Tibial nerve (tissue), 4 donors: ENCODE measurements around the gene POGLUT2. TPM values are rescaled to one million over a fixed set of nuclear protein-coding genes. Genes with fewer than 3 reads are reported as not detected.

Source experiments
- DNase-seq, 2 donors: peaks; one replicate each; pipeline ENCODE4 v3.0.0-alpha.2; 2019; ENCODE audit warnings: low spot score in 2 of 2
- H3K27ac ChIP-seq, 4 donors: fragments of 200-600 bp; sonication (generic) in 3 of 4; one replicate each; pipeline ENCODE4 v1.5.1; 2017 to 2019; ENCODE audit warnings: mild to moderate bottlenecking in 1 of 4
- H3K27me3 ChIP-seq, 2 donors: fragments of 200-600 bp; sonication (generic) in 1 of 2; one replicate each; pipeline versions ENCODE4 v1.5.1 to v1.6.0; 2017 to 2019
- H3K36me3 ChIP-seq, 3 donors: fragments of 200-600 bp; sonication (generic); one replicate each; pipeline ENCODE4 v1.5.1; 2018 to 2019
- H3K4me1 ChIP-seq, 4 donors: fragments of 200-600 bp; sonication (generic) in 3 of 4; one replicate each; pipeline ENCODE4 v1.5.1; 2017 to 2019
- H3K4me3 ChIP-seq, 4 donors: fragments of 200-600 bp; sonication (generic) in 3 of 4; one replicate each; pipeline ENCODE4 v1.5.1; 2017 to 2019; ENCODE audit warnings: mild to moderate bottlenecking in 1 of 4, moderate library complexity in 1 of 4
- H3K9me3 ChIP-seq, 4 donors: fragments of 200-600 bp; sonication (generic) in 3 of 4; one replicate each; pipeline ENCODE4 v1.5.1; 2017 to 2019
- EP300 ChIP-seq, 2 donors: sonication (generic); formaldehyde crosslinking; IDR thresholded peaks; one replicate each; pipeline ENCODE4 v1.6.1; 2017; ENCODE audit warnings: antibody characterized with exemption in 2 of 2, mild to moderate bottlenecking in 1 of 2
- POLR2A ChIP-seq, 2 donors: fragments of 450-650 bp; IDR thresholded peaks; one replicate each; pipeline ENCODE4 v1.6.1; 2017; ENCODE audit warnings: antibody characterized with exemption in 2 of 2, mild to moderate bottlenecking in 2 of 2, moderate library complexity in 2 of 2
- WGBS, 2 donors: methylation state at CpG; one replicate each; pipeline ENCODE4 v1.1.5; 2018; 5-methylcytosine and 5-hydroxymethylcytosine counted together
- total RNA-seq, 4 donors: library from RNA; depleted of rRNA; stranded (reverse); fragments of >200 nt; gene quantifications; one replicate each; pipeline ENCODE4 v1.1.0, GENCODE V29; 2016
- TF ChIP-seq, protein P1 (sequence below), 5 experiments: fragments of 200-600 bp in 3 of 5; fragments of 450-650 bp in 2 of 5; sonication (generic) in 3 of 5; IDR thresholded peaks; one replicate each; pipeline ENCODE4 v1.5.1; 2016 to 2019; ENCODE audit warnings: antibody characterized with exemption in 5 of 5, mild to moderate bottlenecking in 3 of 5, moderate library complexity in 2 of 5

POGLUT2 gene
- total RNA-seq, 4 donors from 2014 or later = 4.5 to 6.6 (median 6.0) TPM

DNA sequence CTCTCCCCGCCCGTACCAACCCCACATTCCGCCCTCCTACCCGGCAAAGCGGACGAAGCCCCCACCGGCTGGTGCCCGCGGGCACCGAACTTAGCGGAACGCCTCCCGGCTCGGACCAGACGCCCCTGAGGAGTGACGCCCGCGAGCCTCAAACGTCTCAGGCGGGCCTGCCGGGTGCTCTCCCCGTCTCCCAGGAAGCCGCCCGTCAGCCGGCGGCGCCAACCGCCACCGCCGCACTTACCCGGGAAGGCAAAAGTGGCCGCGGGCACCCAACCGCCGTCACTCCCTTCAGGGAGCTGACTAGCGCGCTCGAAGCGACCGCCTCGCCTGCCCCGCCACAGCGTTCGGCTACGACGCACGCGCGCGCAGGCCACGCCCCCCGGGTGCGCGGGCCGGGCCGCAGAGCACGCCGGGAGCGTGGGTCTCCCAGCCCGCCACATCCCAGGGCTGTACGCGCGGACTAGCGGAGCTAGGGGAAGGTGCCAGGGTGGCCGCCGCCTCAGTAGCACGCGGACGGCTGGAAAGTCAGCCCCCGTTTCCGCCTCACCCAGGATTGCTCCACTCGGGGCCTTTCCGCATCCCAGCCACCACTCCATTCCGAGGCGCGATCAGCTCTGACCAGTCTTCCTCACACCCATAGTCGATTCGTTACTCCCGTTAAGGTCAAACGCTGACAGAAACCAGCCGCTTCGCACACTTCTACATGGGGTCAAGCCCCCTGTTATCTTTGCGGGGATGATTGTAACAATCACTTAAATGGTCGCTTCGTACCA is 25.1 kb downstream of the POGLUT2 start, which contains the start of gene TEX30:
Gene TEX30, minus strand, starts transcription at position 346 of the 773 bp plus-strand sequence. CDS start 3,760 bp downstream, outside the sequence.
- WGBS, 2 donors = 4 to 5% methylated on average over 27 to 61 of the region's 85 CpGs
- H3K27ac ChIP-seq = peak within 1 kb of the TSS; percentile 72 to 89 (median 83)

GRCh38 chr13:102772042-102772425 is 26.7 kb downstream of the POGLUT2 start:
- no peak for DNase-seq
- peaks cover 0 to 9% (median 0%) of the 10 kb centered on the region in 3 donors for H3K36me3 ChIP-seq
- no peaks in the 10 kb centered on the region for H3K27me3 ChIP-seq
- peaks cover 0 to 15% (median 7%) of the 10 kb centered on the region in 4 donors for H3K4me1 ChIP-seq
- TF ChIP-seq POLR2A (IDR thresholded peaks at IDR 0.05) (no peak), EP300 (IDR thresholded peaks at IDR 0.05) (no peak)
- TF ChIP-seq, protein P1, sequence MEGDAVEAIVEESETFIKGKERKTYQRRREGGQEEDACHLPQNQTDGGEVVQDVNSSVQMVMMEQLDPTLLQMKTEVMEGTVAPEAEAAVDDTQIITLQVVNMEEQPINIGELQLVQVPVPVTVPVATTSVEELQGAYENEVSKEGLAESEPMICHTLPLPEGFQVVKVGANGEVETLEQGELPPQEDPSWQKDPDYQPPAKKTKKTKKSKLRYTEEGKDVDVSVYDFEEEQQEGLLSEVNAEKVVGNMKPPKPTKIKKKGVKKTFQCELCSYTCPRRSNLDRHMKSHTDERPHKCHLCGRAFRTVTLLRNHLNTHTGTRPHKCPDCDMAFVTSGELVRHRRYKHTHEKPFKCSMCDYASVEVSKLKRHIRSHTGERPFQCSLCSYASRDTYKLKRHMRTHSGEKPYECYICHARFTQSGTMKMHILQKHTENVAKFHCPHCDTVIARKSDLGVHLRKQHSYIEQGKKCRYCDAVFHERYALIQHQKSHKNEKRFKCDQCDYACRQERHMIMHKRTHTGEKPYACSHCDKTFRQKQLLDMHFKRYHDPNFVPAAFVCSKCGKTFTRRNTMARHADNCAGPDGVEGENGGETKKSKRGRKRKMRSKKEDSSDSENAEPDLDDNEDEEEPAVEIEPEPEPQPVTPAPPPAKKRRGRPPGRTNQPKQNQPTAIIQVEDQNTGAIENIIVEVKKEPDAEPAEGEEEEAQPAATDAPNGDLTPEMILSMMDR (IDR thresholded peaks at IDR 0.05) = no peak
- no peak overlapping the region for H3K4me3 ChIP-seq
- WGBS, 2 donors = 91 to 96% methylated on average over 16 of the region's 16 CpGs
- no peaks in the 10 kb centered on the region for H3K9me3 ChIP-seq
- H3K27ac ChIP-seq = no peak overlapping the region

More for the DNA sequence above, 25.1 kb downstream of the POGLUT2 start, which contains the start of gene TEX30:
- peak; percentile 40 to 61 for DNase-seq
- peak within 1 kb of the TSS; percentile 74 to 88 (median 80) for H3K4me3 ChIP-seq
- no peaks in the 10 kb centered on the region for H3K9me3 ChIP-seq
- H3K36me3 ChIP-seq = no peaks in the 10 kb centered on the region
- no peaks in the 10 kb centered on the region for H3K27me3 ChIP-seq
- peak; percentile 79 to 86 for TF ChIP-seq POLR2A (IDR thresholded peaks at IDR 0.05)
- TF ChIP-seq EP300 (IDR thresholded peaks at IDR 0.05) = peak in 1 of 2 donors; percentile 87
- TF ChIP-seq, protein P1 (IDR thresholded peaks at IDR 0.05) = peak in 3 of 5 experiments; percentile 7 to 45 (median 28)
- peaks cover 0 to 15% (median 7%) of the 10 kb centered on the region in 4 donors for H3K4me1 ChIP-seq

DNA sequence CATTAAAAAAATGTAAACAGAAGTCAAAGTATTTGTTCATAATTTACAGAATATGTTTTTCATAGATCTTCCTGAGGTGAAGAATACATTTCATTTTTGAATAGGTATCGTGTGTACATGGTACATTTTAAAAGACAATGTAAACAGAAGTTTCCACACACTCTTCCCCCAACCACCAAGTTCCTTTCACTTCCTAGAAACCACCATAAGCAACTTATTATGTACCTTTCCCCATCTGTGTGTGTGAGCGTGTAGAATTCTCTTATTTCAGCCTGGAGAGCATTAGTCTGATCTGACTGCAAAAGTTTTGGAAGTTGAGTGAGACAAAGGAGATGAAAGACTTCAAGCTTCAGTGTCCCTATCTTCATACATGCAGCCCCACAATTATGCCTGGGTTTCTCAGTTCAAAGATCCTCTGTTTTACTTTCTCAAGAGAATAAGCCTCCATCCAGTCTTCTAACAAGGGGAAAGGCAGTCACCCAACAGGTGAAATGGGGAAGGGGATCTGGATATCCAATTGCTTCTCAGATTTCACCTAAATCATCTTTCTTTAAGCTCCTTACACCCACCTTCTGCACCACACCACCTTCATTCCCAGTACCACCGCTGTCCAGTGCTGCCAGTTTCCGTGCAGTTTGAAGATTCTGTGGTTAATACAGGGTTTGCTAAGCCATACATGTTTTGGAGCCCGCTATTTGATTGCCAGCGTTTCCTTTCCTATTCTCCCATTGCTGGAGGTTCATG is 27.3 kb downstream of the POGLUT2 start:
- no peak for DNase-seq
- no peak overlapping the region for H3K4me3 ChIP-seq
- peaks cover 0 to 15% (median 7%) of the 10 kb centered on the region in 4 donors for H3K4me1 ChIP-seq
- no peaks in the 10 kb centered on the region for H3K9me3 ChIP-seq
- no peak overlapping the region for H3K27ac ChIP-seq
- no peaks in the 10 kb centered on the region for H3K27me3 ChIP-seq
- TF ChIP-seq POLR2A (IDR thresholded peaks at IDR 0.05) (no peak), EP300 (IDR thresholded peaks at IDR 0.05) (no peak)
- TF ChIP-seq, protein P1 (IDR thresholded peaks at IDR 0.05) = no peak
- 92 to 95% methylated on average over 6 of the region's 6 CpGs for WGBS, 2 donors
- H3K36me3 ChIP-seq = peaks cover 0 to 14% (median 0%) of the 10 kb centered on the region in 3 donors

DNA sequence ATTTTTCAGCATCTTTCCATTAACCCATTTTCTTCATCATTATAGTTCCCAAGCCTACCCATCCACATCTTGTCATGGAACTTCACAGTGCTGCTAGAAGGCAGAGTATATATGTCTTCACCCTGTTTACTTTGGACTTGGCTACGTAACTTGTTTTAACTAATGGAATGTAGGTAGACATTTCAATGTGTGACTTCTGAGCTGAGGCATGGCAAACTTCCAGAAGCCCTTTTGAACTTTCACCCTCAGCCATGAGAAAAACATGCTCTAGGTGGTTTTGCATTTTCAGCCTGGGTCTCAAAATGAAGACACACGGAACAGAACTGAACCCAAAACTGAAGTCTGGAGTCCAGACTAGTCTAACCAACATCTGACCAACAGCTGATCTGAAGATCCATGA is 28.3 kb downstream of the POGLUT2 start:
- no peak for DNase-seq
- TF ChIP-seq, protein P1 (IDR thresholded peaks at IDR 0.05) = no peak
- no peak for TF ChIP-seq EP300 (IDR thresholded peaks at IDR 0.05)
- no peak for TF ChIP-seq POLR2A (IDR thresholded peaks at IDR 0.05)
- WGBS, 2 donors = 81 to 86% methylated on average over 2 of the region's 2 CpGs
- no peaks in the 10 kb centered on the region for H3K27me3 ChIP-seq
- no peak overlapping the region for H3K4me3 ChIP-seq
- peaks cover 0 to 20% (median 0%) of the 10 kb centered on the region in 3 donors for H3K36me3 ChIP-seq
- H3K27ac ChIP-seq = no peak overlapping the region
- no peaks in the 10 kb centered on the region for H3K9me3 ChIP-seq
- H3K4me1 ChIP-seq = peaks cover 0 to 15% (median 7%) of the 10 kb centered on the region in 4 donors
